H9 (cell line): ENCODE measurements around the gene SLC26A6. TPM values are rescaled to one million over a fixed set of nuclear protein-coding genes. Genes with fewer than 3 reads are reported as not detected.

Experiments
- DNase-seq: peaks from one replicate; pipeline ENCODE4 v3.0.0-alpha.2; 2017
- H2AFZ ChIP-seq: one replicate; pipeline ENCODE4 v1.6.1; 2013; ENCODE audit warnings: mild to moderate bottlenecking, low read length, control low read depth, moderate library complexity
- H2AK5ac ChIP-seq: 2 replicates; pipeline ENCODE4 v1.6.1; 2013; ENCODE audit warnings: low read length, control low read depth, mixed read lengths; ENCODE audit not compliant: insufficient read length
- H2BK120ac ChIP-seq: one replicate; pipeline ENCODE4 v1.6.1; 2013; ENCODE audit warnings: low read depth, mild to moderate bottlenecking, low read length, control low read depth, inconsistent platforms; ENCODE audit not compliant: poor library complexity, severe bottlenecking
- H2BK12ac ChIP-seq: 2 replicates; pipeline ENCODE4 v1.6.1; 2013; ENCODE audit warnings: low read length, control low read depth, mixed read lengths, low read depth; ENCODE audit not compliant: insufficient read length
- H2BK15ac ChIP-seq: 2 replicates; pipeline ENCODE4 v1.6.1; 2013; ENCODE audit warnings: low read depth, low read length, control low read depth
- H2BK20ac ChIP-seq: one replicate; pipeline ENCODE4 v1.6.1; 2013; ENCODE audit warnings: low read depth, mild to moderate bottlenecking, low read length, control low read depth, inconsistent platforms; ENCODE audit not compliant: poor library complexity, severe bottlenecking
- H2BK5ac ChIP-seq: 2 replicates; pipeline ENCODE4 v1.6.1; 2013; ENCODE audit warnings: low read length, control low read depth, mixed read lengths; ENCODE audit not compliant: insufficient read length
- H3K14ac ChIP-seq: 2 replicates; pipeline ENCODE4 v1.6.1; 2013; ENCODE audit warnings: low read length, control low read depth; ENCODE audit not compliant: insufficient read depth
- H3K18ac ChIP-seq: 2 replicates; pipeline ENCODE4 v1.6.1; 2013; ENCODE audit warnings: low read depth, mild to moderate bottlenecking, mixed read lengths, low read length, control low read depth; ENCODE audit not compliant: insufficient read length
- H3K23ac ChIP-seq: 2 replicates; pipeline ENCODE4 v1.6.1; 2013; ENCODE audit warnings: low read length, control low read depth, mixed read lengths, low read depth; ENCODE audit not compliant: insufficient read length
- H3K23me2 ChIP-seq: 2 replicates; pipeline ENCODE4 v1.6.1; 2013; ENCODE audit warnings: low read depth, mild to moderate bottlenecking, mixed read lengths, low read length, control low read depth; ENCODE audit not compliant: insufficient read length, poor library complexity, severe bottlenecking
- H3K27ac ChIP-seq: 2 replicates; pipeline ENCODE4 v1.5.1; 2013; ENCODE audit warnings: low read length, control low read depth, mixed read lengths, low read depth; ENCODE audit not compliant: insufficient read length
- H3K27me3 ChIP-seq: 2 replicates; pipeline ENCODE4 v1.6.1; 2013; ENCODE audit warnings: low read length, control low read depth, inconsistent platforms; ENCODE audit not compliant: insufficient read depth
- H3K4ac ChIP-seq: 2 replicates; pipeline ENCODE4 v1.6.1; 2013; ENCODE audit warnings: low read depth, mild to moderate bottlenecking, control low read depth, inconsistent platforms, low read length, moderate library complexity
- H3K4me1 ChIP-seq: 2 replicates; pipeline ENCODE4 v1.6.1; 2013; ENCODE audit warnings: low read length, control low read depth, inconsistent platforms; ENCODE audit not compliant: insufficient read depth
- H3K4me2 ChIP-seq: 2 replicates; pipeline ENCODE4 v1.6.1; 2013; ENCODE audit warnings: low read length, control low read depth, mixed read lengths; ENCODE audit not compliant: insufficient read length, insufficient read depth
- H3K56ac ChIP-seq: 2 replicates; pipeline ENCODE4 v1.6.1; 2013; ENCODE audit warnings: low read depth, mild to moderate bottlenecking, mixed read lengths, low read length, control low read depth; ENCODE audit not compliant: insufficient read length
- H3K79me1 ChIP-seq: 2 replicates; pipeline ENCODE4 v1.6.1; 2013; ENCODE audit warnings: low read depth, mild to moderate bottlenecking, moderate library complexity, low read length, control low read depth, inconsistent platforms; ENCODE audit not compliant: insufficient read depth, poor library complexity, severe bottlenecking
- H3K79me2 ChIP-seq: 2 replicates; pipeline ENCODE4 v1.6.1; 2013; ENCODE audit warnings: low read length, control low read depth, inconsistent platforms; ENCODE audit not compliant: insufficient read depth
- H3K9ac ChIP-seq: 2 replicates; pipeline ENCODE4 v1.6.1; 2013; ENCODE audit warnings: low read length, control low read depth, mixed read lengths; ENCODE audit not compliant: insufficient read length; ENCODE audit errors: extremely low read depth
- H3K9me3 ChIP-seq: one replicate; pipeline ENCODE4 v1.6.1; 2013; ENCODE audit warnings: low read depth, low read length, inconsistent platforms; ENCODE audit not compliant: control insufficient read depth
- H3T11ph ChIP-seq: one replicate; pipeline ENCODE4 v1.6.1; 2013; ENCODE audit warnings: mild to moderate bottlenecking, low read length, control low read depth, inconsistent platforms
- H4K20me1 ChIP-seq: one replicate; pipeline ENCODE4 v1.6.1; 2013; ENCODE audit not compliant: control insufficient read depth, insufficient read length, insufficient read depth
- H4K5ac ChIP-seq: 2 replicates; pipeline ENCODE4 v1.6.1; 2013; ENCODE audit warnings: low read depth, mild to moderate bottlenecking, mixed read lengths, low read length, control low read depth; ENCODE audit not compliant: insufficient read length
- H4K8ac ChIP-seq: replicated peaks from 2 replicates; pipeline ENCODE4 v1.6.1; 2013; ENCODE audit warnings: low read length, control low read depth, mixed read lengths, low read depth; ENCODE audit not compliant: insufficient read length
- H4K91ac ChIP-seq: 2 replicates; pipeline ENCODE4 v1.6.1; 2013; ENCODE audit warnings: low read depth, mild to moderate bottlenecking, moderate library complexity, mixed read lengths, low read length, control low read depth; ENCODE audit not compliant: insufficient read length
- H3K27ac Mint-ChIP-seq, 3 experiments: 2 replicates in 2 of 3; 3 replicates in 1 of 3; pipeline ENCODE4 v1.8.0; 2020 to 2021; ENCODE audit warnings: mixed read lengths in 3 of 3, mild to moderate bottlenecking in 1 of 3, moderate library complexity in 1 of 3
- H3K27me3 Mint-ChIP-seq: 2 replicates; pipeline ENCODE4 v1.8.0; 2021; ENCODE audit warnings: low read depth, mild to moderate bottlenecking, moderate library complexity, mixed read lengths
- H3K36me3 Mint-ChIP-seq, 3 experiments: 2 replicates in 2 of 3; 3 replicates in 1 of 3; pipeline ENCODE4 v1.8.0; 2020 to 2021; ENCODE audit warnings: low read depth in 3 of 3, mixed read lengths in 3 of 3; ENCODE audit not compliant: insufficient read depth in 1 of 3
- H3K4me1 Mint-ChIP-seq, 2 experiments: 2 replicates each; pipeline ENCODE4 v1.8.0; 2020; ENCODE audit warnings: mixed read lengths in 2 of 2
- H3K4me3 Mint-ChIP-seq, 2 experiments: 2 replicates in 1 of 2; 3 replicates in 1 of 2; pipeline ENCODE4 v1.8.0; 2020 to 2021; ENCODE audit warnings: mild to moderate bottlenecking in 2 of 2, mixed read lengths in 2 of 2, moderate library complexity in 1 of 2
- H3K9me3 Mint-ChIP-seq, 2 experiments: 2 replicates in 1 of 2; 3 replicates in 1 of 2; pipeline ENCODE4 v1.8.0; 2020; ENCODE audit warnings: mild to moderate bottlenecking in 2 of 2, mixed read lengths in 2 of 2, moderate library complexity in 1 of 2
- WGBS: extraction: QIAGEN DNeasy Blood & Tissue Kit; methylation state at CpG from one replicate; pipeline ENCODE4 v1.1.7; 2013; ENCODE audit warnings: missing lambda C conversion rate, low lambda C conversion rate, mixed read lengths; ENCODE audit not compliant: insufficient read length; ENCODE audit errors: extremely low coverage; 5-methylcytosine and 5-hydroxymethylcytosine counted together
- total RNA-seq: library from RNA; stranded (reverse); gene quantifications from 2 replicates; pipeline ENCODE4 v1.2.1, GENCODE V29; 2021
- TF ChIP-seq, protein P1 (sequence below): fragments of 200-600 bp; sonication (generic); conservative IDR thresholded peaks from 3 replicates; pipeline ENCODE4 v1.8.0; 2021; ENCODE audit warnings: antibody characterized with exemption, mild to moderate bottlenecking

Gene SLC26A6
- total RNA-seq, 1 experiment from 2014 or later: 61.3 TPM

GRCh38 chr3:48681974-48682610 is 46.8 kb upstream of the SLC26A6 start:
- Histone ChIP-seq H3K4ac (no peak overlapping the region), H4K8ac (no peak overlapping the region), H2AK5ac (no peak overlapping the region), H3K23me2 (peaks cover 8% of the 10 kb centered on the region), H2AFZ (no peak overlapping the region), H3K14ac (no peak overlapping the region), H3K79me1 (peaks cover 3% of the 10 kb centered on the region), H2BK120ac (no peak overlapping the region), H3K4me1 (peaks cover 4% of the 10 kb centered on the region; the same call in 1 of the 2 replicates), H4K5ac (no peak overlapping the region), H3K56ac (no peak overlapping the region), H3K4me2 (no peak overlapping the region), H4K20me1 (no peaks in the 10 kb centered on the region), H3K27ac (no peak overlapping the region), H3T11ph (no peak overlapping the region), H3K79me2 (peaks cover 5% of the 10 kb centered on the region; the same call in 1 of the 2 replicates), H2BK15ac (no peak overlapping the region), H3K23ac (no peak overlapping the region), H2BK5ac (no peak overlapping the region), H3K9ac (no peak overlapping the region), H2BK20ac (no peak overlapping the region), H2BK12ac (no peak overlapping the region), H4K91ac (no peak overlapping the region), H3K27me3 (no peaks in the 10 kb centered on the region), H3K9me3 (no peaks in the 10 kb centered on the region), H3K18ac (no peak overlapping the region)
- TF ChIP-seq, protein P1, sequence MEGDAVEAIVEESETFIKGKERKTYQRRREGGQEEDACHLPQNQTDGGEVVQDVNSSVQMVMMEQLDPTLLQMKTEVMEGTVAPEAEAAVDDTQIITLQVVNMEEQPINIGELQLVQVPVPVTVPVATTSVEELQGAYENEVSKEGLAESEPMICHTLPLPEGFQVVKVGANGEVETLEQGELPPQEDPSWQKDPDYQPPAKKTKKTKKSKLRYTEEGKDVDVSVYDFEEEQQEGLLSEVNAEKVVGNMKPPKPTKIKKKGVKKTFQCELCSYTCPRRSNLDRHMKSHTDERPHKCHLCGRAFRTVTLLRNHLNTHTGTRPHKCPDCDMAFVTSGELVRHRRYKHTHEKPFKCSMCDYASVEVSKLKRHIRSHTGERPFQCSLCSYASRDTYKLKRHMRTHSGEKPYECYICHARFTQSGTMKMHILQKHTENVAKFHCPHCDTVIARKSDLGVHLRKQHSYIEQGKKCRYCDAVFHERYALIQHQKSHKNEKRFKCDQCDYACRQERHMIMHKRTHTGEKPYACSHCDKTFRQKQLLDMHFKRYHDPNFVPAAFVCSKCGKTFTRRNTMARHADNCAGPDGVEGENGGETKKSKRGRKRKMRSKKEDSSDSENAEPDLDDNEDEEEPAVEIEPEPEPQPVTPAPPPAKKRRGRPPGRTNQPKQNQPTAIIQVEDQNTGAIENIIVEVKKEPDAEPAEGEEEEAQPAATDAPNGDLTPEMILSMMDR: no peak
- no peaks in the 10 kb centered on the region for H3K9me3 Mint-ChIP-seq
- H3K36me3 Mint-ChIP-seq: peaks cover 33 to 64% (median 56%) of the 10 kb centered on the region in 3 experiments
- H3K27ac Mint-ChIP-seq: peak overlapping the region in 1 of 3 experiments; percentile 39; a peak in 1 of 7 replicates
- WGBS: no CpG with 5 or more reads among the region's 17 CpGs
- no peak overlapping the region for H3K4me3 Mint-ChIP-seq
- H3K27me3 Mint-ChIP-seq: no peaks in the 10 kb centered on the region; the same call in 1 of the 2 replicates
- DNase-seq: no peak
- peaks cover 17 to 18% of the 10 kb centered on the region in 2 experiments for H3K4me1 Mint-ChIP-seq
